Tibial nerve (tissue), 4 donors: Measurements from ENCODE around the gene ATP6AP2. TPM values are rescaled to one million over a fixed set of nuclear protein-coding genes. Genes with fewer than 3 reads are reported as not detected.
"Not testable (repeated sequence)": the region's sequence is repeated elsewhere in the genome, so short reads cannot be mapped to it uniquely, and the experiment has no call there.

Experiments used
- DNase-seq, 2 donors: peaks; one replicate each; pipeline ENCODE4 v3.0.0-alpha.2; 2019; ENCODE audit warnings: low spot score in 2 of 2
- H3K27ac ChIP-seq, 4 donors: fragments of 200-600 bp; sonication (generic) in 3 of 4; one replicate each; pipeline ENCODE4 v1.5.1; 2017 to 2019; ENCODE audit warnings: mild to moderate bottlenecking in 1 of 4
- H3K27me3 ChIP-seq, 2 donors: fragments of 200-600 bp; sonication (generic) in 1 of 2; one replicate each; pipeline versions ENCODE4 v1.5.1 to v1.6.0; 2017 to 2019
- H3K36me3 ChIP-seq, 3 donors: fragments of 200-600 bp; sonication (generic); one replicate each; pipeline ENCODE4 v1.5.1; 2018 to 2019
- H3K4me1 ChIP-seq, 4 donors: fragments of 200-600 bp; sonication (generic) in 3 of 4; one replicate each; pipeline ENCODE4 v1.5.1; 2017 to 2019
- H3K4me3 ChIP-seq, 4 donors: fragments of 200-600 bp; sonication (generic) in 3 of 4; one replicate each; pipeline ENCODE4 v1.5.1; 2017 to 2019; ENCODE audit warnings: mild to moderate bottlenecking in 1 of 4, moderate library complexity in 1 of 4
- H3K9me3 ChIP-seq, 4 donors: fragments of 200-600 bp; sonication (generic) in 3 of 4; one replicate each; pipeline ENCODE4 v1.5.1; 2017 to 2019
- CTCF ChIP-seq, 5 experiments: fragments of 200-600 bp in 3 of 5; fragments of 450-650 bp in 2 of 5; sonication (generic) in 3 of 5; IDR thresholded peaks; one replicate each; pipeline ENCODE4 v1.5.1; 2016 to 2019; ENCODE audit warnings: antibody characterized with exemption in 5 of 5, mild to moderate bottlenecking in 3 of 5, moderate library complexity in 2 of 5
- EP300 ChIP-seq, 2 donors: sonication (generic); formaldehyde crosslinking; IDR thresholded peaks; one replicate each; pipeline ENCODE4 v1.6.1; 2017; ENCODE audit warnings: antibody characterized with exemption in 2 of 2, mild to moderate bottlenecking in 1 of 2
- POLR2A ChIP-seq, 2 donors: fragments of 450-650 bp; IDR thresholded peaks; one replicate each; pipeline ENCODE4 v1.6.1; 2017; ENCODE audit warnings: antibody characterized with exemption in 2 of 2, mild to moderate bottlenecking in 2 of 2, moderate library complexity in 2 of 2
- WGBS, 2 donors: methylation state at CpG; one replicate each; pipeline ENCODE4 v1.1.5; 2018; 5-methylcytosine and 5-hydroxymethylcytosine counted together
- total RNA-seq, 4 donors: library from RNA; depleted of rRNA; stranded (reverse); fragments of >200 nt; gene quantifications; one replicate each; pipeline ENCODE4 v1.1.0, GENCODE V29; 2016

ATP6AP2 gene
- total RNA-seq, 4 donors from 2014 or later, result 86.4 to 106 (median 89.5) TPM

- peaks cover 0 to 17% (median 3%) of the 10 kb centered on the region in 4 donors for H3K4me1 ChIP-seq
- TF ChIP-seq CTCF (IDR thresholded peaks at IDR 0.05) (no peak), EP300 (IDR thresholded peaks at IDR 0.05) (no peak), POLR2A (IDR thresholded peaks at IDR 0.05) (no peak)
- H3K27me3 ChIP-seq, result peaks cover 0 to 13% of the 10 kb centered on the region in 2 donors
- H3K36me3 ChIP-seq, result no peaks in the 10 kb centered on the region
- no peak for DNase-seq
- peak overlapping the region in 1 of 4 donors; percentile 20 for H3K27ac ChIP-seq
- 71 to 72% methylated on average over 7 of the region's 7 CpGs for WGBS, 2 donors
- no peaks in the 10 kb centered on the region for H3K9me3 ChIP-seq
- no peak overlapping the region for H3K4me3 ChIP-seq
These were observed 2.6 kb upstream of the ATP6AP2 start for GRCh38 chrX:40578039-40578695.

GRCh38 chrX:40579141-40579540, 1.6 kb upstream of the ATP6AP2 start:
- TF ChIP-seq EP300 (IDR thresholded peaks at IDR 0.05) (no peak), CTCF (IDR thresholded peaks at IDR 0.05) (no peak), POLR2A (IDR thresholded peaks at IDR 0.05) (no peak)
- 71 to 72% methylated on average over 3 of the region's 3 CpGs for WGBS, 2 donors
- H3K27me3 ChIP-seq, result peaks cover 0 to 13% of the 10 kb centered on the region in 2 donors

GRCh38 chrX:40579900-40580536, 752 bp upstream of the ATP6AP2 start:
- Histone ChIP-seq H3K4me3 (peak overlapping the region; percentile 30 to 93 (median 63)), H3K27me3 (peaks cover 0 to 13% of the 10 kb centered on the region in 2 donors), H3K9me3 (no peaks in the 10 kb centered on the region), H3K36me3 (no peaks in the 10 kb centered on the region), H3K4me1 (peaks cover 0 to 23% (median 3%) of the 10 kb centered on the region in 4 donors), H3K27ac (peak overlapping the region; percentile 77 to 93 (median 88))
- no peak for DNase-seq
- WGBS, 2 donors, result 18 to 35% methylated on average over 9 to 12 of the region's 12 CpGs
- TF ChIP-seq EP300 (IDR thresholded peaks at IDR 0.05) (no peak), CTCF (IDR thresholded peaks at IDR 0.05) (no peak), POLR2A (IDR thresholded peaks at IDR 0.05) (no peak)

More at GRCh38 chrX:40579141-40579540, 1.6 kb upstream of the ATP6AP2 start:
- peak overlapping the region in 2 of 4 donors; percentile 83 to 93 for H3K27ac ChIP-seq
- H3K36me3 ChIP-seq, result no peaks in the 10 kb centered on the region
- H3K4me1 ChIP-seq, result peaks cover 0 to 23% (median 3%) of the 10 kb centered on the region in 4 donors
- H3K4me3 ChIP-seq, result no peak overlapping the region
- DNase-seq, result no peak
- no peaks in the 10 kb centered on the region for H3K9me3 ChIP-seq

GRCh38 chrX:40581336-40581920, 658 bp downstream of the ATP6AP2 start:
- TF ChIP-seq CTCF (IDR thresholded peaks at IDR 0.05) (no peak), POLR2A (IDR thresholded peaks at IDR 0.05) (no peak), EP300 (IDR thresholded peaks at IDR 0.05) (no peak)
- no peaks in the 10 kb centered on the region for H3K9me3 ChIP-seq
- peak overlapping the region; percentile 77 to 93 (median 86) for H3K27ac ChIP-seq
- peaks cover 0 to 13% of the 10 kb centered on the region in 2 donors for H3K27me3 ChIP-seq
- 1 to 32% methylated on average over 9 to 10 of the region's 15 CpGs for WGBS, 2 donors
- peaks cover 0 to 23% (median 3%) of the 10 kb centered on the region in 4 donors for H3K4me1 ChIP-seq
- no peaks in the 10 kb centered on the region for H3K36me3 ChIP-seq
- DNase-seq, result no peak
- H3K4me3 ChIP-seq, result peak overlapping the region; percentile 47 to 93 (median 63)

- WGBS, 2 donors, result 94 to 95% methylated on average over 13 of the region's 13 CpGs
These were observed 1.4 kb downstream of the ATP6AP2 start for GRCh38 chrX:40582178-40582577.

More at GRCh38 chrX:40582178-40582577, 1.4 kb downstream of the ATP6AP2 start:
- not testable (repeated sequence) for H3K27ac ChIP-seq, DNase-seq, H3K36me3 ChIP-seq, H3K9me3 ChIP-seq
- H3K4me1 ChIP-seq, result peaks cover 0 to 26% (median 3%) of the 10 kb centered on the region in 4 donors
- H3K4me3 ChIP-seq, result peak overlapping the region in 1 of 4 donors; percentile 93
- peaks cover 0 to 13% of the 10 kb centered on the region in 2 donors for H3K27me3 ChIP-seq
